ENCODE measurements around the gene KHK.

DNA sequence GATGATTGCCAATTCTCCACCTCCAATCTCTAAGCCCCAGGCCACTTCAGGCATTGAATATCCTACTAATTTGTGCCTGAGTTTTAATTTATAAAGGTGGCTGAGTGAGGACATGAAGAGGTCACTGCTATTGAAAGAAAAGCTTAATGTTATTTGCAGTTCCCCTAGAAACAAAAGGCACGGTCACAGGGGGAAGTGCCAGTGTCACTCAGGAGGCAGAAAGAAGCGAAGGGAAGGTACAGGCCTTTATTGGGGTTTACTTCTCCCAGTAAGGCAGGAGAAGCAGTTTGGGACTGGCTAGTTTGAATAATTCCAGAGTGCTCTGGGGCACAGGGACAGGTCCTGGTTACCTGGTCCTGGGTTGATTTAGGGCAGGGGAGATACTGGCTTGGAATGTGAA, 35.3 kb downstream of the KHK start:
- TF ChIP-seq, protein P1, sequence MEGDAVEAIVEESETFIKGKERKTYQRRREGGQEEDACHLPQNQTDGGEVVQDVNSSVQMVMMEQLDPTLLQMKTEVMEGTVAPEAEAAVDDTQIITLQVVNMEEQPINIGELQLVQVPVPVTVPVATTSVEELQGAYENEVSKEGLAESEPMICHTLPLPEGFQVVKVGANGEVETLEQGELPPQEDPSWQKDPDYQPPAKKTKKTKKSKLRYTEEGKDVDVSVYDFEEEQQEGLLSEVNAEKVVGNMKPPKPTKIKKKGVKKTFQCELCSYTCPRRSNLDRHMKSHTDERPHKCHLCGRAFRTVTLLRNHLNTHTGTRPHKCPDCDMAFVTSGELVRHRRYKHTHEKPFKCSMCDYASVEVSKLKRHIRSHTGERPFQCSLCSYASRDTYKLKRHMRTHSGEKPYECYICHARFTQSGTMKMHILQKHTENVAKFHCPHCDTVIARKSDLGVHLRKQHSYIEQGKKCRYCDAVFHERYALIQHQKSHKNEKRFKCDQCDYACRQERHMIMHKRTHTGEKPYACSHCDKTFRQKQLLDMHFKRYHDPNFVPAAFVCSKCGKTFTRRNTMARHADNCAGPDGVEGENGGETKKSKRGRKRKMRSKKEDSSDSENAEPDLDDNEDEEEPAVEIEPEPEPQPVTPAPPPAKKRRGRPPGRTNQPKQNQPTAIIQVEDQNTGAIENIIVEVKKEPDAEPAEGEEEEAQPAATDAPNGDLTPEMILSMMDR (IDR thresholded peaks at IDR 0.05; ENCODE audit: low read depth, low read length) = no peak
- TF ChIP-seq EZH2phosphoT487 (IDR thresholded peaks at IDR 0.05; ENCODE audit: low read depth) = no peak
